ENCODE results near the gene TMF1. TPM values are rescaled to one million over a fixed set of nuclear protein-coding genes. Genes with fewer than 3 reads are reported as not detected.

The TMF1 gene
- total and polyA plus RNA-seq, 10 of the 15 experiments (the other 5 are each of a cell fraction or from before 2014, with no cell fraction given), result 7.1 to 24.5 (median 18.6) TPM

GRCh38 chr3:69091389-69092029 is 39.4 kb upstream of the TMF1 start (continued):
- TF ChIP-seq, protein P1, sequence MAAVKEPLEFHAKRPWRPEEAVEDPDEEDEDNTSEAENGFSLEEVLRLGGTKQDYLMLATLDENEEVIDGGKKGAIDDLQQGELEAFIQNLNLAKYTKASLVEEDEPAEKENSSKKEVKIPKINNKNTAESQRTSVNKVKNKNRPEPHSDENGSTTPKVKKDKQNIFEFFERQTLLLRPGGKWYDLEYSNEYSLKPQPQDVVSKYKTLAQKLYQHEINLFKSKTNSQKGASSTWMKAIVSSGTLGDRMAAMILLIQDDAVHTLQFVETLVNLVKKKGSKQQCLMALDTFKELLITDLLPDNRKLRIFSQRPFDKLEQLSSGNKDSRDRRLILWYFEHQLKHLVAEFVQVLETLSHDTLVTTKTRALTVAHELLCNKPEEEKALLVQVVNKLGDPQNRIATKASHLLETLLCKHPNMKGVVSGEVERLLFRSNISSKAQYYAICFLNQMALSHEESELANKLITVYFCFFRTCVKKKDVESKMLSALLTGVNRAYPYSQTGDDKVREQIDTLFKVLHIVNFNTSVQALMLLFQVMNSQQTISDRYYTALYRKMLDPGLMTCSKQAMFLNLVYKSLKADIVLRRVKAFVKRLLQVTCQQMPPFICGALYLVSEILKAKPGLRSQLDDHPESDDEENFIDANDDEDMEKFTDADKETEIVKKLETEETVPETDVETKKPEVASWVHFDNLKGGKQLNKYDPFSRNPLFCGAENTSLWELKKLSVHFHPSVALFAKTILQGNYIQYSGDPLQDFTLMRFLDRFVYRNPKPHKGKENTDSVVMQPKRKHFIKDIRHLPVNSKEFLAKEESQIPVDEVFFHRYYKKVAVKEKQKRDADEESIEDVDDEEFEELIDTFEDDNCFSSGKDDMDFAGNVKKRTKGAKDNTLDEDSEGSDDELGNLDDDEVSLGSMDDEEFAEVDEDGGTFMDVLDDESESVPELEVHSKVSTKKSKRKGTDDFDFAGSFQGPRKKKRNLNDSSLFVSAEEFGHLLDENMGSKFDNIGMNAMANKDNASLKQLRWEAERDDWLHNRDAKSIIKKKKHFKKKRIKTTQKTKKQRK (IDR thresholded peaks at IDR 0.05; ENCODE audit: low read depth, low read length), result no peak
- TF ChIP-seq STAT1 (conservative IDR thresholded peaks at IDR 0.05), result no peak
- no peak for TF ChIP-seq BMI1 (IDR thresholded peaks at IDR 0.05; ENCODE audit: borderline replicate concordance)
- no peak for TF ChIP-seq NFYB (IDR thresholded peaks at IDR 0.05; ENCODE audit: insufficient read depth, low read depth, low read length)
- peak; percentile 32; the same call in 1 of the 2 replicates for TF ChIP-seq PML (IDR thresholded peaks at IDR 0.05; ENCODE audit: low read length)
- TF ChIP-seq POLR2AphosphoS5 (IDR thresholded peaks at IDR 0.05; ENCODE audit: low read length), result no peak
- TF ChIP-seq STAT3 (IDR thresholded peaks at IDR 0.05; ENCODE audit: low read depth, low read length), result no peak
- peak; percentile 79 for TF ChIP-seq NR2F1 (conservative IDR thresholded peaks at IDR 0.05)
- peak; percentile 19; the same call in 1 of the 2 replicates for TF ChIP-seq MTA2 (IDR thresholded peaks at IDR 0.05; ENCODE audit: low read depth)
- TF ChIP-seq RBBP5 (conservative IDR thresholded peaks at IDR 0.05), result no peak
- no peak for TF ChIP-seq MTA3 (IDR thresholded peaks at IDR 0.05; ENCODE audit: borderline replicate concordance, low read length)
- TF ChIP-seq, protein P2, sequence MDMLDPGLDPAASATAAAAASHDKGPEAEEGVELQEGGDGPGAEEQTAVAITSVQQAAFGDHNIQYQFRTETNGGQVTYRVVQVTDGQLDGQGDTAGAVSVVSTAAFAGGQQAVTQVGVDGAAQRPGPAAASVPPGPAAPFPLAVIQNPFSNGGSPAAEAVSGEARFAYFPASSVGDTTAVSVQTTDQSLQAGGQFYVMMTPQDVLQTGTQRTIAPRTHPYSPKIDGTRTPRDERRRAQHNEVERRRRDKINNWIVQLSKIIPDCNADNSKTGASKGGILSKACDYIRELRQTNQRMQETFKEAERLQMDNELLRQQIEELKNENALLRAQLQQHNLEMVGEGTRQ (IDR thresholded peaks at IDR 0.05; ENCODE audit: borderline replicate concordance, low read depth, low read length), result no peak
- no peak for TF ChIP-seq NR2C1 (IDR thresholded peaks at IDR 0.05)
- no peak for TF ChIP-seq ATF3 (IDR thresholded peaks at IDR 0.05; ENCODE audit: borderline replicate concordance, extremely low read depth, low read depth, low read length)
- TF ChIP-seq CEBPB (IDR thresholded peaks at IDR 0.05; ENCODE audit: borderline replicate concordance in 1 of 2, low read depth in 2 of 2, low read length in 2 of 2), result no peak

Measured in GM12878 (cell line).